Measurements from ENCODE around the gene ETV6.

GRCh38 chr12:11811008-11811407 lies 161.5 kb downstream of the ETV6 start:
- TF ChIP-seq CTCF (conservative IDR thresholded peaks at IDR 0.05; ENCODE audit: low read length), result no peak
- TF ChIP-seq EZH2phosphoT487 (IDR thresholded peaks at IDR 0.05; ENCODE audit: borderline replicate concordance), result no peak
